ENCODE measurements around the gene MYO16. TPM values are rescaled to one million over a fixed set of nuclear protein-coding genes. Genes with fewer than 3 reads are reported as not detected.

The MYO16 gene
- total RNA-seq, 2 donors from 2014 or later = 0.42 TPM; not detected in 1

GRCh38 chr13:109128121-109128520, 498.7 kb downstream of the MYO16 start:
- no peak for TF ChIP-seq CTCF (IDR thresholded peaks at IDR 0.05)
- no peak overlapping the region for H3K27ac ChIP-seq
- ATAC-seq (ENCODE audit: insufficient number of reproducible peaks, low FRiP score, low read depth) = no peak
- no peak for DNase-seq (ENCODE audit: low spot score)
- peaks cover 0 to 10% of the 10 kb centered on the region in 2 donors for H3K4me1 ChIP-seq (ENCODE audit: control insufficient read depth in 1 of 2, low read depth in 2 of 2)
- no peaks in the 10 kb centered on the region for H3K9me3 ChIP-seq
- H3K36me3 ChIP-seq = no peaks in the 10 kb centered on the region
- no peak overlapping the region for H3K4me3 ChIP-seq
- no peaks in the 10 kb centered on the region for H3K27me3 ChIP-seq (replicated peaks; ENCODE audit: insufficient read depth)

GRCh38 chr13:109130093-109130835, 500.9 kb downstream of the MYO16 start:
- no peak for ATAC-seq (ENCODE audit: insufficient number of reproducible peaks, low FRiP score, low read depth)
- no peak for TF ChIP-seq CTCF (IDR thresholded peaks at IDR 0.05)
- Histone ChIP-seq H3K27ac (no peak overlapping the region), H3K4me3 (no peak overlapping the region), H3K36me3 (no peaks in the 10 kb centered on the region), H3K27me3 (replicated peaks; ENCODE audit: insufficient read depth) (no peaks in the 10 kb centered on the region), H3K4me1 (ENCODE audit: control insufficient read depth in 1 of 2, low read depth in 2 of 2) (peaks cover 0 to 10% of the 10 kb centered on the region in 2 donors), H3K9me3 (no peaks in the 10 kb centered on the region)
- DNase-seq (ENCODE audit: low spot score) = no peak

- Histone ChIP-seq H3K4me1 (ENCODE audit: control insufficient read depth in 1 of 2, low read depth in 2 of 2) (peaks cover 0 to 10% of the 10 kb centered on the region in 2 donors), H3K9me3 (no peaks in the 10 kb centered on the region), H3K4me3 (no peak overlapping the region), H3K27me3 (replicated peaks; ENCODE audit: insufficient read depth) (no peaks in the 10 kb centered on the region), H3K36me3 (no peaks in the 10 kb centered on the region), H3K27ac (no peak overlapping the region)
- TF ChIP-seq CTCF (IDR thresholded peaks at IDR 0.05) = no peak
- DNase-seq (ENCODE audit: low spot score) (no peak), ATAC-seq (ENCODE audit: insufficient number of reproducible peaks, low FRiP score, low read depth) (no peak)
These were observed 502.4 kb downstream of the MYO16 start for GRCh38 chr13:109131698-109132257.

GRCh38 chr13:109135018-109135417, 505.6 kb downstream of the MYO16 start:
- no peaks in the 10 kb centered on the region for H3K9me3 ChIP-seq
- no peak for TF ChIP-seq CTCF (IDR thresholded peaks at IDR 0.05)
- H3K4me3 ChIP-seq = no peak overlapping the region
- H3K4me1 ChIP-seq (ENCODE audit: control insufficient read depth in 1 of 2, low read depth in 2 of 2) = peaks cover 0 to 10% of the 10 kb centered on the region in 2 donors
- no peak for ATAC-seq (ENCODE audit: insufficient number of reproducible peaks, low FRiP score, low read depth)
- H3K36me3 ChIP-seq = no peaks in the 10 kb centered on the region
- H3K27ac ChIP-seq = no peak overlapping the region
- no peak for DNase-seq (ENCODE audit: low spot score)
- no peaks in the 10 kb centered on the region for H3K27me3 ChIP-seq (replicated peaks; ENCODE audit: insufficient read depth)

GRCh38 chr13:109136873-109137272, 507.5 kb downstream of the MYO16 start:
- Histone ChIP-seq H3K27me3 (replicated peaks; ENCODE audit: insufficient read depth) (no peaks in the 10 kb centered on the region), H3K36me3 (no peaks in the 10 kb centered on the region), H3K9me3 (no peaks in the 10 kb centered on the region), H3K4me1 (ENCODE audit: control insufficient read depth in 1 of 2, low read depth in 2 of 2) (peaks cover 0 to 4% of the 10 kb centered on the region in 2 donors), H3K4me3 (no peak overlapping the region), H3K27ac (no peak overlapping the region)
- DNase-seq (ENCODE audit: low spot score) (no peak), ATAC-seq (ENCODE audit: insufficient number of reproducible peaks, low FRiP score, low read depth) (no peak)
- TF ChIP-seq CTCF (IDR thresholded peaks at IDR 0.05) = no peak

Measured in thoracic aorta (tissue), 2 donors.